Ascending aorta (tissue), 2 donors: ENCODE data around the gene RNASE9. TPM values are rescaled to one million over a fixed set of nuclear protein-coding genes. Genes with fewer than 3 reads are reported as not detected.
"Not testable (repeated sequence)": the region's sequence is repeated elsewhere in the genome, so short reads cannot be mapped to it uniquely, and the experiment has no call there.

ENCODE experiments used
- DNase-seq, 2 donors: peaks; one replicate each; pipeline ENCODE4 v3.0.0-alpha.2; 2019; ENCODE audit warnings: low spot score in 2 of 2
- H3K27ac ChIP-seq, 2 donors: fragments of 200-600 bp; sonication (generic); one replicate each; pipeline ENCODE4 v1.5.1; 2016 to 2017; ENCODE audit warnings: mild to moderate bottlenecking in 1 of 2
- H3K27me3 ChIP-seq: fragments of 200-600 bp; sonication (generic); one replicate; pipeline ENCODE4 v1.5.1; 2017
- H3K36me3 ChIP-seq, 2 donors: fragments of 200-600 bp; sonication (generic); one replicate each; pipeline ENCODE4 v1.5.1; 2016
- H3K4me1 ChIP-seq, 2 donors: fragments of 200-600 bp; sonication (generic); one replicate each; pipeline ENCODE4 v1.5.1; 2016 to 2017; ENCODE audit warnings: mild to moderate bottlenecking in 1 of 2
- H3K4me3 ChIP-seq, 2 donors: fragments of 200-600 bp; sonication (generic); one replicate each; pipeline ENCODE4 v1.5.1; 2016 to 2017; ENCODE audit warnings: mild to moderate bottlenecking in 1 of 2
- H3K9me3 ChIP-seq, 2 donors: fragments of 200-600 bp; sonication (generic); one replicate each; pipeline ENCODE4 v1.5.1; 2016
- intact Hi-C: fragments of 100-400 bp; cut with DNase I; formaldehyde crosslinking; loops from one replicate; pipeline ENCODE4 v1.15.1; 2023
- total RNA-seq: library from RNA; depleted of rRNA; stranded (reverse); fragments of >200 nt; gene quantifications from one replicate; pipeline ENCODE4 v1.1.0, GENCODE V29; 2016
- TF ChIP-seq, protein P1 (sequence below), 3 experiments: fragments of 200-600 bp in 2 of 3; fragments of 450-650 bp in 1 of 3; sonication (generic) in 2 of 3; IDR thresholded peaks; one replicate each; pipeline ENCODE4 v1.5.1; 2016 to 2019; ENCODE audit warnings: antibody characterized with exemption in 3 of 3, mild to moderate bottlenecking in 1 of 3, moderate library complexity in 1 of 3

RNASE9 gene
- total RNA-seq, 1 donor from 2014 or later, result not detected

DNA sequence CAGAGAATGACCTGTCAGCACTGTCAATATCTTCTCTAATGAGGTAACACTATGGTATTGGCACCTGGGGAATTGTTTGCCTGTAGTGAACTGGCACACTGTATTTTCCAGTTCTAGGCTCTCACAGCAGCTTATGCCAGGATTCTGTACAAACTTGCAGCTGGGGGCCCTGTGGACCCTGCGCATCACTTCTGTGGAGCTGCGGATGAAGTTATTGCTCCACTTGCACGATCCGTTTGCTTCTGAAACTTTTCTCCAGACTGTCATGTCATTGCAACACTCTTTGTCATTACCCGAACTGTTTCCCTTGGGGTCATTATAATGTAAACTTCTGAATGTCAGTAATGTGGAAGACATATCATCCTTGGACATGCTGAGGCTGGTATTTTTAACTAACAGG is 23.1 kb upstream of the RNASE9 start:
- TF ChIP-seq, protein P1, sequence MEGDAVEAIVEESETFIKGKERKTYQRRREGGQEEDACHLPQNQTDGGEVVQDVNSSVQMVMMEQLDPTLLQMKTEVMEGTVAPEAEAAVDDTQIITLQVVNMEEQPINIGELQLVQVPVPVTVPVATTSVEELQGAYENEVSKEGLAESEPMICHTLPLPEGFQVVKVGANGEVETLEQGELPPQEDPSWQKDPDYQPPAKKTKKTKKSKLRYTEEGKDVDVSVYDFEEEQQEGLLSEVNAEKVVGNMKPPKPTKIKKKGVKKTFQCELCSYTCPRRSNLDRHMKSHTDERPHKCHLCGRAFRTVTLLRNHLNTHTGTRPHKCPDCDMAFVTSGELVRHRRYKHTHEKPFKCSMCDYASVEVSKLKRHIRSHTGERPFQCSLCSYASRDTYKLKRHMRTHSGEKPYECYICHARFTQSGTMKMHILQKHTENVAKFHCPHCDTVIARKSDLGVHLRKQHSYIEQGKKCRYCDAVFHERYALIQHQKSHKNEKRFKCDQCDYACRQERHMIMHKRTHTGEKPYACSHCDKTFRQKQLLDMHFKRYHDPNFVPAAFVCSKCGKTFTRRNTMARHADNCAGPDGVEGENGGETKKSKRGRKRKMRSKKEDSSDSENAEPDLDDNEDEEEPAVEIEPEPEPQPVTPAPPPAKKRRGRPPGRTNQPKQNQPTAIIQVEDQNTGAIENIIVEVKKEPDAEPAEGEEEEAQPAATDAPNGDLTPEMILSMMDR (IDR thresholded peaks at IDR 0.05), result no peak
- no peak overlapping the region for H3K4me3 ChIP-seq
- intact Hi-C loops, result no loop called here
- no peaks in the 10 kb centered on the region for H3K4me1 ChIP-seq
- H3K9me3 ChIP-seq, result no peaks in the 10 kb centered on the region
- no peak overlapping the region for H3K27ac ChIP-seq
- no peaks in the 10 kb centered on the region for H3K27me3 ChIP-seq
- H3K36me3 ChIP-seq, result no peaks in the 10 kb centered on the region
- DNase-seq, result no peak

DNA sequence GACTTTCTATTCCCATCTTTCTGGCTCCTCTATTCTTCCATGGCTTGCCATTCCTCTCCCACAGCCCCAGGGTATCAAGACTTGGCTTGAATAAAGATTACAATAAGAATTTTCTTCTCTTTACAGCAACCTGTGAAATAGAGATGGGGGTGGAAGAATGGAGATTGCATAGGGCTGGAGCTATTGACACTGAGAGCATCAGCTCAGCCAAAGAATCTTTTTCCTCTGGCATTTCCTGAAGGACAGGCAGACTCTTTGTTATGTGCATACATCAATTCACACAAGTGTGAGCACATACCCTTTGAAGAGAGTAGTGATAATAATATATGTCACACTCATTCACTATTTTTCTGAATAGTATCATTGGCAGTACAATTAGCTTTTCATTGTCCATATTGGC is 22.3 kb upstream of the RNASE9 start:
- no peaks in the 10 kb centered on the region for H3K4me1 ChIP-seq
- no peaks in the 10 kb centered on the region for H3K27me3 ChIP-seq
- no peaks in the 10 kb centered on the region for H3K9me3 ChIP-seq
- DNase-seq, result no peak
- TF ChIP-seq, protein P1 (IDR thresholded peaks at IDR 0.05), result no peak
- intact Hi-C loops, result no loop called here
- H3K36me3 ChIP-seq, result no peaks in the 10 kb centered on the region
- H3K4me3 ChIP-seq, result no peak overlapping the region
- H3K27ac ChIP-seq, result no peak overlapping the region

DNA sequence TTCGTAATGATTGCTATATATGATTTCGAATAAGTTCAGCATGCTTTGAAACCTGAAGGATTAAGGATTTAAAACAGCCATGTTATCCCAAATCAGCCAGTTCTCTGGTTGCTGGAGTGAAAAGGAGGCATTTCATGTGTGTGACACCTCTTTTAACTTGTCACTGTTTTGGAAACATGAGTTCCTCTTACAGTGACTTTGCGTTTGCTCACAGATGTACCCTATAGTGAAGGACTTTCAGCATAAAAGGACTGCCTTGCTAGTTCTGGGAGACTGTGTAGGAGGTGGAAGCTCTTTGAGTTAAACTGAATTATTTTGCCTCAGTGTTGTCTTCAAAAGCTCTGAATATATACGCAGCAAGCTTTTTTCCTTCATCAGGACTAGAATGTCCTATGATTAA is 19.4 kb upstream of the RNASE9 start:
- no peak for DNase-seq
- Histone ChIP-seq H3K27me3 (no peaks in the 10 kb centered on the region), H3K36me3 (no peaks in the 10 kb centered on the region), H3K4me3 (no peak overlapping the region), H3K27ac (no peak overlapping the region), H3K4me1 (no peaks in the 10 kb centered on the region), H3K9me3 (no peaks in the 10 kb centered on the region)
- TF ChIP-seq, protein P1 (IDR thresholded peaks at IDR 0.05), result no peak
- intact Hi-C loops, result no loop called here

- H3K27me3 ChIP-seq, result no peaks in the 10 kb centered on the region
- no peak for DNase-seq
- TF ChIP-seq, protein P1 (IDR thresholded peaks at IDR 0.05), result no peak
- H3K9me3 ChIP-seq, result no peaks in the 10 kb centered on the region
- intact Hi-C loops, result no loop called here
- no peaks in the 10 kb centered on the region for H3K4me1 ChIP-seq
- H3K36me3 ChIP-seq, result no peaks in the 10 kb centered on the region
- no peak overlapping the region for H3K27ac ChIP-seq
- no peak overlapping the region for H3K4me3 ChIP-seq
These were observed 18.1 kb upstream of the RNASE9 start for GRCh38 chr14:20578784-20579502.

DNA sequence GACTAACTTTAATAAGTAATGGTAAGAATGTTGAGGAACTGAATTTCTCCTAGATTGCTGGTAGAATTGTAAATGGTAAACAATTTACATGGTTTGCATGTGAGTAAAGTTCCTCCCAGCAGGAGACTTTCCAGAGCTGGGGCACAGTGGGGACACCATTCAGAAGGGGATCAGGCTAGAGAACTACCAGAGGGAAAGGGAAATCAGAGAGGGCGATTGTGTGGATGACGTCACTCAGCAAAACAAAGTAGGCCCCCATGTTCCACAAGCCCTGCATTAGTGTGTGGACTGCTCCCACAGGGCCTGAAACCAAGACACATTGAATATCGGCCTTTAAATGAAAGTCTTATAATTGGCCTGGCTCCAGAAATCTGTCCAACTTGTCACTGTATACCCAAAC is 17.5 kb upstream of the RNASE9 start:
- Histone ChIP-seq H3K27me3 (no peaks in the 10 kb centered on the region), H3K9me3 (no peaks in the 10 kb centered on the region), H3K4me1 (no peaks in the 10 kb centered on the region), H3K4me3 (no peak overlapping the region), H3K36me3 (no peaks in the 10 kb centered on the region), H3K27ac (no peak overlapping the region)
- intact Hi-C loops, result no loop called here
- TF ChIP-seq, protein P1 (IDR thresholded peaks at IDR 0.05), result no peak
- no peak for DNase-seq

DNA sequence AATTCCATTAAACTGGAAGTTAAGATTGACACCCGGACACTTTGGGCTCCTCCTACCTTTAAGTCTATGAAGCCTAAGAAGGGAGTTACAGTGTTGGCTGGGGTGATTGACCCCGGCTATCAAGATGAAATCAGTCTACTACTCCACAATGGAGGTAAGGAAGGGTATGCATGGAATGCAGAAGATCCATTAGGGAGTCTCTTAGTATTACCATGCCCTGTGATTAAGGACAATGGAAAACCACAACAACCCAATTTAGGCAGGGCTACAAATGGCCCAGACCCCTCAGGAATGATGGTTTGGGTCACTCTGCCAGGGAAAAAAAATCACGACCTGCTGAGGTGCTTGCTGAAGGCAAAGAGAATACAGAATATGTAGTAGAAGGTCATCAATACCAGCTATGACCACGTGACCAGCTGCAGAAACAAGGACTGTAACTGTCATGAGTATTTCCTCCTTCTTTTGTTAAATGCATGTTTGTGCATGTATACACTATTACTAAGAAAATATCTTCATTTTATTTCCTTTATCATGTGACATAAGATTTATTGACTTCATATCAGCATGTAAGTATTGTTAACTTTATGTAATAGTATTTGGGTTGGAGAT is 11.6 kb upstream of the RNASE9 start:
- H3K27me3 ChIP-seq, H3K4me3 ChIP-seq, H3K4me1 ChIP-seq, H3K36me3 ChIP-seq, intact Hi-C loops, H3K27ac ChIP-seq, H3K9me3 ChIP-seq, DNase-seq: not testable (repeated sequence)

GRCh38 chr14:20570720-20571119 is 9.9 kb upstream of the RNASE9 start:
- DNase-seq, H3K4me3 ChIP-seq, H3K27me3 ChIP-seq, H3K36me3 ChIP-seq, H3K9me3 ChIP-seq, intact Hi-C loops, H3K27ac ChIP-seq, H3K4me1 ChIP-seq: not testable (repeated sequence)

DNA sequence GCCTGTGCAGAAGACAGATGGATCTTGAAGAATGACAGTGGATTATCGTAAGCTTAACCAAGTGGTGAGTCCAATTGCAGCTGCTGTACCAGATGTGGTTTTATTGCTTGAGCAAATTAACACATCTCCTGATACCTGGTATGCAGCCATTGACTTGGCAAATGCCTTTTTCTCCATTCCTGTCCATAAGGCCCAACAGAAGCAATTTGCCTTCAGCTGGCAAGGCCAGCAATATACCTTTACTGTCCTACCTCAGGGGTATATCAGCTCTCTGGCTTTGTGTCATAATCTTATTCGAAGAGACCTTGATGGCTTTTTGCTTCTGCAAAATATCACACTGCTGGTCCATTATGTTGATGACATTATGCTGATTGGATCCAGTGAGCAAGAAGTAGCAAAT is 9.0 kb upstream of the RNASE9 start:
- H3K4me3 ChIP-seq, H3K27ac ChIP-seq, H3K36me3 ChIP-seq, intact Hi-C loops, H3K9me3 ChIP-seq, H3K4me1 ChIP-seq, DNase-seq, H3K27me3 ChIP-seq: not testable (repeated sequence)
